PC-3 (cell line): ENCODE results near the gene TRIM65. TPM values are rescaled to one million over a fixed set of nuclear protein-coding genes. Genes with fewer than 3 reads are reported as not detected.

ENCODE experiments used
- ATAC-seq: fragments of 200-7000 bp; cut with Tn5 transposase; 2 replicates; pipeline ENCODE4 v1.9.1; 2020; ENCODE audit warnings: mild to moderate bottlenecking, moderate library complexity
- BruUV-seq: library from RNA; stranded (reverse); fragments of 400-500 nt; replicated peaks from 2 replicates; lab custom pipeline; 2021; lab: Mats Ljungman, UMichigan
- CTCF ChIA-PET: fragments of 300-600 bp; sonication (Branson Sonifier 250); formaldehyde crosslinking; loops from one replicate; lab custom pipeline; 2022; ENCODE audit warnings: antibody characterized with exemption; lab: Charles Lee
- POLR2A ChIA-PET: fragments of 300-600 bp; sonication (Branson Sonifier 250); formaldehyde crosslinking; loops from one replicate; lab custom pipeline; 2022; ENCODE audit warnings: antibody characterized with exemption; ENCODE audit not compliant: unreplicated experiment; lab: Charles Lee
- DNase-seq: peaks from one replicate; pipeline ENCODE4 v3.0.0-alpha.2; 2015
- H2AFZ ChIP-seq: fragments of 300-600 bp; sonication (generic); 2 replicates; pipeline ENCODE4 v1.6.0; 2016; ENCODE audit warnings: antibody characterized with exemption, low read length
- H3F3A ChIP-seq: fragments of 300-600 bp; sonication (generic); one replicate; pipeline ENCODE4 v1.6.0; 2017; ENCODE audit warnings: antibody characterized with exemption, low read length, control low read depth, mild to moderate bottlenecking; ENCODE audit not compliant: unreplicated experiment
- H3K27ac ChIP-seq: fragments of 300-600 bp; sonication (generic); 2 replicates; pipeline ENCODE4 v1.5.1; 2016; ENCODE audit warnings: mild to moderate bottlenecking, low read length
- H3K27me3 ChIP-seq: fragments of 300-600 bp; sonication (generic); 2 replicates; pipeline ENCODE4 v1.6.1; 2016; ENCODE audit warnings: low read length, mixed read lengths
- H3K36me3 ChIP-seq: fragments of 300-600 bp; sonication (generic); 2 replicates; pipeline ENCODE4 v1.6.1; 2016; ENCODE audit warnings: low read depth, mixed run types, low read length, mixed read lengths
- H3K4me1 ChIP-seq: fragments of 300-600 bp; sonication (generic); 2 replicates; pipeline ENCODE4 v1.5.1; 2016; ENCODE audit warnings: low read length; ENCODE audit not compliant: insufficient read depth
- H3K4me2 ChIP-seq: fragments of 300-600 bp; sonication (generic); 2 replicates; pipeline ENCODE4 v1.6.0; 2016; ENCODE audit warnings: low read length
- H3K4me3 ChIP-seq: fragments of 300-600 bp; sonication (generic); 2 replicates; pipeline ENCODE4 v1.5.1; 2016; ENCODE audit warnings: mild to moderate bottlenecking, low read length, mixed read lengths
- H3K79me2 ChIP-seq: fragments of 300-600 bp; sonication (generic); 2 replicates; pipeline ENCODE4 v1.6.1; 2017; ENCODE audit warnings: low read length, mixed read lengths
- H3K9ac ChIP-seq: fragments of 300-600 bp; sonication (generic); 2 replicates; pipeline ENCODE4 v1.6.0; 2016; ENCODE audit warnings: mild to moderate bottlenecking, low read length
- H3K9me2 ChIP-seq: fragments of 300-600 bp; sonication (generic); replicated peaks from 2 replicates; pipeline ENCODE4 v1.6.1; 2016; ENCODE audit warnings: mixed run types, low read length, mixed read lengths
- H3K9me3 ChIP-seq: fragments of 300-600 bp; sonication (generic); 2 replicates; pipeline ENCODE4 v1.6.1; 2016; ENCODE audit warnings: low read length, mixed read lengths
- H4K20me1 ChIP-seq: fragments of 300-600 bp; sonication (generic); 2 replicates; pipeline ENCODE4 v1.6.1; 2016; ENCODE audit warnings: low read length, mixed read lengths
- EZH2 ChIP-seq: fragments of 300-600 bp; sonication (generic); IDR thresholded peaks from one replicate; pipeline ENCODE4 v1.6.1; 2017; ENCODE audit warnings: antibody characterized with exemption, mild to moderate bottlenecking, low read length; ENCODE audit not compliant: unreplicated experiment
- EZH2phosphoT487 ChIP-seq: fragments of 300-600 bp; sonication (generic); IDR thresholded peaks from 2 replicates; pipeline ENCODE4 v1.6.1; 2018; ENCODE audit warnings: mild to moderate bottlenecking, antibody characterized with exemption, low read length, borderline replicate concordance
- intact Hi-C: fragments of 100-400 bp; cut with micrococcal nuclease; formaldehyde crosslinking; loops from 2 replicates; pipeline ENCODE4 v1.9.0; 2023
- total RNA-seq: library from RNA; depleted of rRNA; stranded (reverse); fragments of >200 nt; gene quantifications from 2 replicates; pipeline ENCODE4 v1.2.3, GENCODE V29; 2014
- TF ChIP-seq, protein P1 (sequence below): fragments of 300-600 bp; sonication (generic); conservative IDR thresholded peaks from 2 replicates; pipeline ENCODE4 v1.5.1; 2017; ENCODE audit warnings: antibody characterized with exemption, low read depth, mild to moderate bottlenecking, low read length

The TRIM65 gene
- total RNA-seq, 1 experiment from 2014 or later, result 32.3 TPM

DNA sequence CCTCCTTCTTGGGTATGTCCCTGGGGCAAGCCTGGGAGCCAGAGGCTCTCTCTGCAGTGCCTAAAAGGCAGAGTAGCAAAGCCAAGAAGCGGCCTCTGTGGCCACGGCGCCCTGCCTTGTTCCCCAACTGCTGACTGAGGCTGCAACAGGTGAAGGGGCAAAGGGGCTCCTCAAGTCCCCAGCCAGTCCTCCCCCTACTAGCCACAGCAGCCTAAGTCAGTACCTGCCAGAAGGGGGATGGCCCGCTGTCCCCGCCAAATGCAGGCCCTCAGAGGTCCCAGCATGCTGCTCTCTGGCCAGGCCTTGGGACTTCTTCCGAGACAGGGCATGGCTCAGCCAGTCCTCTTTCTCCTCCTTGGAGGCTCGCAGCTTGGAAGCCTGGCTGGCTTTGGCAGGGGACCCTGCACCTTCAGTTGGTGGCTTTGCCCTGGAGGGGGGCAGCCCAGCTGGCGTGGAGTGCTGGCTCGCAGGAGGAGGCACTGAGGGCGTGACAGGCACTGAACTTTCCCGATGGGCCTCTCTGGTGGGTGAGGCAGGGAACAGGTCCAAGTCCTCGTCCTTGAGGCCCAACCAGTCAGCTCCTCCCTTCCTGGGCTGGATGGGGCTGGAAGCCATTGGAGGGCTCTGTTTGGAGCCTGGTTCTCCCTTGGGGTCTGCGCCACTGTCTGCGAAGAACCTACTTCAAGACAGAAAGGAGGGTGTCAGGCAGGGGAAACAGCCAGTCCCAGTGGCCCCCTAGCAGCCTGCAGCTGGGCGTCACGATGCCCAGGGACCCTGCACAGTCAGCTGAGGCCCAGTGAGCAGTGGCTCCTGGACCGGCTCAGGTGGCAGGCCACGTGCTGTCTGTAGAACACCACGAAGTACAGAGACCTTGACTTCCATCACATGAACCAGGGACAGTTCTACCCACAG, 26.5 kb upstream of the TRIM65 start:
- Histone ChIP-seq H3K4me1 (no peaks in the 10 kb centered on the region), H3K36me3 (no peaks in the 10 kb centered on the region; the same call in 1 of the 2 replicates), H4K20me1 (no peaks in the 10 kb centered on the region), H3K79me2 (no peaks in the 10 kb centered on the region), H3K27ac (no peak overlapping the region), H3K4me2 (no peak overlapping the region), H2AFZ (no peak overlapping the region), H3F3A (no peaks in the 10 kb centered on the region), H3K4me3 (no peak overlapping the region), H3K9ac (no peak overlapping the region), H3K9me2 (no peaks in the 10 kb centered on the region), H3K9me3 (no peaks in the 10 kb centered on the region), H3K27me3 (no peaks in the 10 kb centered on the region)
- DNase-seq (no peak), ATAC-seq (no peak)
- BruUV-seq, result no TSS peak
- POLR2A ChIA-PET, result no interaction called here
- CTCF ChIA-PET, result no interaction called here
- TF ChIP-seq, protein P1, sequence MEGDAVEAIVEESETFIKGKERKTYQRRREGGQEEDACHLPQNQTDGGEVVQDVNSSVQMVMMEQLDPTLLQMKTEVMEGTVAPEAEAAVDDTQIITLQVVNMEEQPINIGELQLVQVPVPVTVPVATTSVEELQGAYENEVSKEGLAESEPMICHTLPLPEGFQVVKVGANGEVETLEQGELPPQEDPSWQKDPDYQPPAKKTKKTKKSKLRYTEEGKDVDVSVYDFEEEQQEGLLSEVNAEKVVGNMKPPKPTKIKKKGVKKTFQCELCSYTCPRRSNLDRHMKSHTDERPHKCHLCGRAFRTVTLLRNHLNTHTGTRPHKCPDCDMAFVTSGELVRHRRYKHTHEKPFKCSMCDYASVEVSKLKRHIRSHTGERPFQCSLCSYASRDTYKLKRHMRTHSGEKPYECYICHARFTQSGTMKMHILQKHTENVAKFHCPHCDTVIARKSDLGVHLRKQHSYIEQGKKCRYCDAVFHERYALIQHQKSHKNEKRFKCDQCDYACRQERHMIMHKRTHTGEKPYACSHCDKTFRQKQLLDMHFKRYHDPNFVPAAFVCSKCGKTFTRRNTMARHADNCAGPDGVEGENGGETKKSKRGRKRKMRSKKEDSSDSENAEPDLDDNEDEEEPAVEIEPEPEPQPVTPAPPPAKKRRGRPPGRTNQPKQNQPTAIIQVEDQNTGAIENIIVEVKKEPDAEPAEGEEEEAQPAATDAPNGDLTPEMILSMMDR, result no peak
- TF ChIP-seq EZH2phosphoT487, result no peak
- no peak for TF ChIP-seq EZH2
- intact Hi-C loops, result no loop called here

GRCh38 chr17:75922173-75922961, 25.6 kb upstream of the TRIM65 start:
- no peak for ATAC-seq
- intact Hi-C loops, result no loop called here
- no peaks in the 10 kb centered on the region for H3F3A ChIP-seq
- no peaks in the 10 kb centered on the region for H3K9me2 ChIP-seq
- H3K4me2 ChIP-seq, result no peak overlapping the region
- no peaks in the 10 kb centered on the region for H3K4me1 ChIP-seq
- no peak overlapping the region for H3K27ac ChIP-seq
- H3K27me3 ChIP-seq, result no peaks in the 10 kb centered on the region
- H3K79me2 ChIP-seq, result no peaks in the 10 kb centered on the region
- H2AFZ ChIP-seq, result no peak overlapping the region
- H3K9me3 ChIP-seq, result no peaks in the 10 kb centered on the region
- no peak for DNase-seq
- H3K36me3 ChIP-seq, result no peaks in the 10 kb centered on the region; the same call in 1 of the 2 replicates
- no peak overlapping the region for H3K9ac ChIP-seq
- no peak for TF ChIP-seq EZH2phosphoT487
- TF ChIP-seq, protein P1, result no peak
- H4K20me1 ChIP-seq, result no peaks in the 10 kb centered on the region
- BruUV-seq, result no TSS peak
- no peak overlapping the region for H3K4me3 ChIP-seq
- POLR2A ChIA-PET, result no interaction called here
- CTCF ChIA-PET, result no interaction called here

GRCh38 chr17:75921596-75921995, 24.8 kb upstream of the TRIM65 start:
- intact Hi-C loops, result no loop called here
- no peaks in the 10 kb centered on the region for H3K9me3 ChIP-seq
- ChIA-PET CTCF (no interaction called here), POLR2A (no interaction called here)
- ATAC-seq (no peak), DNase-seq (no peak)
- no peaks in the 10 kb centered on the region for H3K9me2 ChIP-seq
- TF ChIP-seq EZH2 (no peak), EZH2phosphoT487 (no peak)
- TF ChIP-seq, protein P1, result no peak
- H3K36me3 ChIP-seq, result no peaks in the 10 kb centered on the region; the same call in 1 of the 2 replicates
- no peaks in the 10 kb centered on the region for H3K79me2 ChIP-seq
- H3K4me1 ChIP-seq, result no peaks in the 10 kb centered on the region
- H3K27me3 ChIP-seq, result no peaks in the 10 kb centered on the region
- H3K4me3 ChIP-seq, result no peak overlapping the region
- no peak overlapping the region for H3K4me2 ChIP-seq
- BruUV-seq, result no TSS peak
- no peaks in the 10 kb centered on the region for H4K20me1 ChIP-seq
- no peak overlapping the region for H3K27ac ChIP-seq
- H3F3A ChIP-seq, result no peaks in the 10 kb centered on the region
- H2AFZ ChIP-seq, result no peak overlapping the region
- no peak overlapping the region for H3K9ac ChIP-seq
